ENCODE measurements around the gene TRMT1.

GRCh38 chr19:13164343-13165161 is 48.0 kb upstream of the TRMT1 start:
- TF ChIP-seq CTCF (IDR thresholded peaks at IDR 0.05 in 4 of 5, conservative IDR thresholded peaks at IDR 0.05 in 1 of 5) (no peak), POLR2A (IDR thresholded peaks at IDR 0.05) (no peak)
